Measurements from ENCODE around the gene COL4A2.
"Not testable (repeated sequence)": the region's sequence is repeated elsewhere in the genome, so short reads cannot be mapped to it uniquely, and the experiment has no call there.

COL4A2 gene

DNA sequence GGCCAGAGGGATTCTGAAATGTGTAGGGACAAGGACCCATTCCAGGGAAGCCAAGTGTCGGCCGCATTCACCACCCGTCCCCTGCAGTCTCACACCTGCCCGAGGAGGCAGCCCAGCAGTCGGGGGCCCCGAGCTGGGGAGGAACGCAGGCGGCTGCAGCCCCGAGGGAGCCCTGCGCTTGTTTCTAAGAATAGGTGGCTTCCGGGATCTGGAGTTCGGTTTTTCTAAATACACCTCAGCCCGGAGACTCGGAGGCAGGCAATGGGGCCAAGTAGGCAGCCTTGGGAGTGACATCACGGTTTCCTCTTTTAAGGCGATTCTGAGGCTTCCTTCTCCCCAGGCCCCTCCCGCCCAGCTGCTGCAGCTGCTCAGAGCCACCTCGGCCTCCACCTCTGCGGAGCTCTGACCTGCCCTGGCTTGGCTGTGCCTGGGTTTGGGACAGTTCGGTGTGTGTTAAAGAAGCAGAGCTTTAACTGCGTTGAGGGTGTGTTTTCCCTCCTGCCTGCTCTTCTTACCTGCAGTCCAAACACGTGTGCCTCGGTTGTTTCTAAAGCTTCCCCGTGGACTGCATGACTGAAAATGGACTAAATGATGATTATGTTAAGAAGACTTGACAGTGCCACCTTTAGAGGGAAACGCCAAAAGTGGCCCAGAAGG is 80.5 kb downstream of the COL4A2 start:
- DNase-seq: peak; percentile 38

DNA sequence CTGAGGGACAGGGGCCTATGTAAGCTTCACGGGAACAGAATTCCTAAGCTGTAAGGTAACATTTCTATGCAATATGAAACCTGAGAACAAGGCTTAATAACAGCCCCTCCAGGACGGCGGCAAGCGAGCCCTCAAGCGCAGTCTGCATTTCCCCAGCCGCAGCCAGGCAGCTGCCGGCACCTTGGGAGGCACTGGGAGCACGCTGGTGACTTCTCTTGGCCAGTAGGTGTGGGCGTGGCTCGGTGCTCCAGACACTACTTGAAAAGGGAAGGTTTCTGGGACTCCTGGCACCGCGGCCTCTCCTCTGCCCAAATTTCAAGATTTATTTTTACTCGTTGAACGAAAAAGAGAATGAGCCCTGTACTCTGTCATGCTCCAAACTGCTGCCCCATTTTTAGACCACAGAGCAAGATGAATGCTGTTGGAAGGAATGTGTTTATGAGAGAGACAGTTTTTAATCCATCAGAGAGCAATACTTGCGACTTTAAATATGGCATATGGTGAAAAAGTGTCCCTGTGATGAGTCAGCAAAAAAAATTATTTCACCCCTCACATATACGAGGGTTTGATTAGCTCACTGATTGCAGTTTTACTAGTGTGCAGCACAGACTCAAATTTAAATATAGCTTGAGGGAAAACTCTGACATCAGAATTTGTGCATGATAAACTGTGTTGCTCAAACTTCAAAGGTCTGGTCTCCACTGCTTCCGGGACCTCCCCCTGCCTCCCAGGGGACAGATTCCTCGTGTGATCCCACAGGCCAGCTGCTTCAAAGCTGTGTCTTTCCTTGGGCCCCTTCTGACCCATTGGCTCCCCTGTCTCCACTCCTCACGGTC is 81.2 kb downstream of the COL4A2 start:
- DNase-seq: no peak

DNA sequence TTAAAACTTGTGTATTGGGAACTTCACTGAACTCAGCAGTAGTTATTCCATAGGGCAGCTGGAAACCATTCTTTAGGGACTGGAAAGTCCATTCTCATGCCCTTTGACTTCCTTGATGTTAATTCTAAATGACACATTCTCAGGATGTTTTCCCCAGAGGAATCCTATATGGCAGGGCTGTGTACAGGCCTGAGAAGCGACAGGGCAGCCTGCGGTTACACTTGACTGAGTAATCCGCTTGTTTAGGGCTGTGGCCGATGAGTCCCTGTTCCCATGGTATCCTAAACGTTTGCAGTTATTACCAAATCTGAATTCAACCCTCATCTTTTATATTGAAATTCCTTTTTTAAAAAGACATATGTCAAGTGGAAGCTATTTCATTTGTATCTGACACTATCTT is 83.5 kb downstream of the COL4A2 start:
- no peak for DNase-seq

DNA sequence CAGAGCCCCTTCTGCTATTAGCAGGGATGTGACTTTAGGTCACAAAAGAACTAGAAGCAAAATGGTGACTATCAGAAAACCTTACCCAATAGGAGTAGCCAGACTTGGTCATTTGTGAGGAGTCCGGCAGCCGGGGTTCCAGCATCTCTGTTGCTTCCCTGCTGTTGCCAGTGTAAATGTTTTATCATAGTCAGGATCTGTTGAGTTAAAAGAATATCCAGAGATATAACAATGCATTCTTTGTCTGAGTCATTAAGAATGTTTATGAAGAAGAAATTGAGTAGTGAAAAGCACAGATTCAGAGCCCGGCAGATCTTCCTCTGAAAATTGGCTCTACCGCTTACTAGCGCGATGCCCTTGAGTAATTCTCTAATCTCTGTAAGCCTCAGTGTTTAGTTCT is 84.2 kb downstream of the COL4A2 start:
- no peak for DNase-seq

DNA sequence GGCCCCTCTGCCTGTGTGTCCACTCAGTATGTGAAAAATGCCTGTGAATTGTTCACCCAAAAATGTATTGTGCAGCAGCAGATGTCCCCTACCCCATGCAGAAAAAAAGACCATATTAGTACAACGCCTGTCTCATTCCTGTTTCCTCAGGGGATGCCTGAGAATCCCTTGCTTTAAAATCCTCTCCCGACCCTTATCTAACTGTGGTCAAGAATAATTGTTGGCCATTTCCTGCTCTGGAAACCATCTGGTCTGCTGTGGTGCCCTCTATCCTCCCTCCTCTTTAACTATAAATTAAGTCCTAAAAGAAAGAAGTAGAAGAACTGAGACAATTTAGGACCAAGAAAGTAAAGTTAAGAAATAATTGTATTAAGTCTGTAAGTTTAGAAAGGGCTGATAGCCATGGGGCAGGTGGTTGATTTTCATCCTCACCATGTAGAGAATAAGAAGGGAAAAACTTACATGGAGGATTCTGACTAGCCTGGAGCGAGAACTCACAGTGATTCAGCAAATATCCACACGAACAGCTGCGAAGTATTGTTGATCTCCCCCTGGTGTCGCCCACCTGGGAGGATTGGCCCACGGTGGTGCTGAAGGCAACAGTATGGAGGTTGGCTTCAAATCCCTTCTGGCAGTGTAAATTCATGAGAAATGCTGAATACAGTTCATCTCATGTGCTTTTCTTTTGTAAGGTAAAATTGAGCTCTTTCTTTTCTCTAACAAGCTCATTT is 85.6 kb downstream of the COL4A2 start:
- DNase-seq: no peak

DNA sequence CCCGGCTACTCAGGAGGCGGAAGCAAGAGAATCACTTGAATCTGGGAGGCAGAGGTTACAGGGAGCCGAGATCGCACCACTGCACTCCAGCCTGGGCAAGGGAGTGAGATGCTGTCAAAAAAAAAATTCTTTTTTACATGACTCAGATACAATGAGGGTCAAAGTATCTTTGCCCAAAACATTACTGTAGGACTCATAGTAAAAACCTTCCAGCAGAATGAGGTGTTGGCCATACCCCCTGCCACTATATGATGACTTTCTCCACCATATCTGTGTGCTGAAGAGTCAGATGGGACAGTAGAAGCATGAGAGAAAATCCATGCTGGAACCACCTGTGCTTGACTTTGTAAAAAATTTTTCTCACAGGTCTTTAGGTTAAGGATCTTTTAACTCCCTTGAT is 86.7 kb downstream of the COL4A2 start:
- DNase-seq: no peak

DNA sequence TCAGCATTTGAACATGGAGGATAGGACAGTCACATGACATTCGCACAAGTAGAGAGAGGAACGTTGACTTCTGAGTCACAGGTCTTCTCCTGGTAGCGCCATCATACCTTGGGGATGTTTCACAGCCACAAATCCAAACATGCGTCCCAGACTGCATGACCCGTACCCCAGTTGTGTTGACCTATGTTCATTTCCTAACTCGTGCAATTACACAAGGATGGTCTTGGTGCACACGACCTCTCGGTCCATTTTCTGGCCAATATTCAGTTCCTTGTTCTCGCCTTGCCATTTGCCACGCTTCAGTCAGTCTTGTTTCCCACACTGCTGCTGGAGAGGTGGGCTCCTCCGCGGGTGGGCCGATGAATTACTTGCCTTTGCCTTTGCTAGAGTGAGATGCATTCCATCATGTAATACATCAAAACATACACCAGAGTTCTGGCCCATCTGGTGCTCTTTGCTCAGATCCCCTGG is 87.3 kb downstream of the COL4A2 start:
- DNase-seq: no peak

DNA sequence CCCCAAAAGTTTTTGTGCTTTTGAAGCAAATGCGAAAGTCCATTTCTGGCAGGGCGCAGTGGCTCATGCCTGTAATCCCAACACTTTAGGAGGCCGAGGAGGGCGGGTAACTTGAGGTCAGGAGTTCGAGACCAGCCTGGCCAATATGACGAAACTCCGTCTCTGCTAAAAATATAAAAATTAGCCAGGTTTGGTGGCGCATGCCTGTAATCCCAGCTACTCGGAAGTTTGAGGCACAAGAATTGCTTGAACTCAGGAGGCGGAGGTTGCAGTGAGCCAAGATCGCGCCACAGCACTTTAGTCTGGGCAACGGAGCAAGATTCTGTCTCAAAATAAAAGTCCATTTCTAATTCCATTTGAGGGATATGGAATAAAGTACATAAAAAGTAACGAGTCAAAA is 88.5 kb downstream of the COL4A2 start:
- not testable (repeated sequence) for DNase-seq

DNA sequence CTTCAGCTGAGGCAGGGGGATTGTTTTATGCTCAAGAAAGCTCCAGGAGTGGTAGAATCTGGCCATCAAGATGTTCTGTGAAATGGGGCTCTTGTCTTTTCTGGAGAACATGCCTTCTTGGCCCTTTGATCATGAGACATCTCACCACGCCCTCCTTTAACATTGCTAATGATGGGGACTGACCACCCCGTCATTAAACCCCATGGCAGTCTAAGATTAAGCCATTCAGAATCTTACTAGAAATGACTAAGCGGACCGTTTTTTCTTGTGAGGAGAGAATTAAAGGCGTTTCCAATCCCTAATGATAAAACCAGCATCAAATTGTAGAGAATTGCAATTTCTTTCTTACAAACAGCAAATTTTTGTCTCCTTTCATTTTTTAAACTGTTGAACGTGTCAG is 89.4 kb downstream of the COL4A2 start:
- DNase-seq: no peak

DNA sequence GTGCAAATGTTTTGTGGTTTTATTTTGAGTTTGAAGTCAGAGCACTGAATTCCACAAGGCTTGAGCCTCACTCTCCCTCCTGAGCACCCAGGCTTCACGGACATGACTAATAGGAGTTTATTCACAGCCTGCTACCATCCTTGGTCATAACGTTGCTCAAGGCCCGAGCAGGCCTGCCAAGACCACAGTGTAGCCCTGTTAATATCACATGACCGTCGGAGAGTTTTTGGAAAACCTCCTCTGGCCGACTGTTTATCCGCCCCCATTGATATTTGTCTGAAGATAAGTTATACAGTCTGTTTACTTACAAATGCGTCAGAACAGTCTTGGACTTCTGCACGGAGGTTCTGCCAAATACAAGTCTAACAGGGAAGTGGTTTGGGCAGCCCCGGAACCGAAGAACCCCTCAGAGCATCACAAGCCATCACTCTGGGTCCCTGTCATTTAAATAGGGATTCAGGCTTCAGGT is 89.9 kb downstream of the COL4A2 start:
- DNase-seq: no peak

DNA sequence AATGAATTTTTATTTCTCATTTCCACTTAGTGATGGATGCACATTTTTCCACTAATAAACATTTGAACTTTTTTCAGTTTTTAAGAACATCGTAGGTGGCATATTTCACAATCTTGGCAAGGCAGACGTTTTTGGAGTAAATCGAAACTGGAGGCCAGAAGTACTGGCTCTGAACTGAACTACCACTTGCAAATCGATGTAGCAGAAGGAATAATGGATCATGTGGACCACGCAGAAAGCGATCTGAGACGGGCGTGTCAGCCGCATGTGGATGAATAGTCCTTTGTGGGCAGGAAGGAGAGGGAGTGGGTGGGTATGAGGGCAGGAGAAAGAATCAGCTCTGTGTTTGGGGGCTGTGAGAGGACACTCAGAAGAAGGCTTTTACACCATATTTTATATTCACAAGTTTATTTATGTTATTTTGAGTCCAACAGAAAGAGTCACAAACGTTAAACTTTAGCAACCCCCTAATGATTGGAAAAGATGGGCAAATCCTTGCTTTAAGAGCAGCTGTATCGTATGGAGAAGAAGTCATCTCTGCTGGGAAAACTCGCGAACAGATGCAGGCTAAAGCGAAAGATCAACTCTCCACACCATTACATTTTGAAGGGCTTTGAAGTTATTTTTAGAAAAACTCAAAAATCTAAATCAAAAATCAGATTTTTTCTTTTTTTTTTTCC is 90.5 kb downstream of the COL4A2 start:
- no peak for DNase-seq

DNA sequence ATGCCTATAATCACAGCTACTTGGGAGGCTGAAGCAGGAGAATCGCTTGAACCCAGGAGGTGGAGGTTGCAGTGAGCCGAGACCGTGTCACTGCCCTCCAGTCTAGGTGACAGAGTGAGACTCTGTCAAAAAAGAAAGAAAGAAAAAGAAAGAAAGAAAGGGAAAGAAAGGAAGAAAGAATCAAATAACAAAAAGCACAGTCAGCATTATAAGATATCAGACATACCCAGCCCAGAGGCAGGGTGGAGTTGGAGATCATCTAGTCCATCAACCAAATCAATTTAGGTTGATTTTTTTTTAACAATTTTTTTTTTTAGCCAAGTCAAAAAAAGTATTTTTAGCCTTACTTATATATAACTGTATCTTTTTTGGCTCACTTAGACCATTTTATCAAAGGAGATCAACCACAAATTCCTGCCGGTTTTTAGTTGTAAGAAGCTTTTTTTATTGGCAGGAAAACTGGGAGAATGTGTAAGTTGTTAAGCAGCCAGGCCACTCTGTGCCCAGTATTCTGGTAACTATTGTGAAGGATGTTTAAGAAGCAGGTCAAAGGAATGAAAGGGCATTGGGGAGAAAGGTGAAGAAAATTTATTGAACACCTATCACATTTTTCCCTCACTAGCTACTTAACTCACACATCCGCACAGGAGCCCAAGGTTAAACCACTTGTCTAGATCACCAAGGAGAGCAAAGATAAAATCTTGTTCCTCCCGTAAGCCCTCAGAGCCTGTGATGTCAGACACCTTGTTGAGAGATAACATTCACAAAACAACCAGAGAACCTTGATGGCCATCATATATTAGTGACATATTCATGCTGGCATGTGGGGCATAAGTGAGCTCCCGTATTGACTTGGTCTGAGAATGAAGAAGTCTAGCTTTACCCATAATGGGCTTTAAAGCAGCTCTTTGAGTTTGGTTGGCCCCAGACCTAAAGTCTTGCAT is 91.8 kb downstream of the COL4A2 start:
- no peak for DNase-seq

DNA sequence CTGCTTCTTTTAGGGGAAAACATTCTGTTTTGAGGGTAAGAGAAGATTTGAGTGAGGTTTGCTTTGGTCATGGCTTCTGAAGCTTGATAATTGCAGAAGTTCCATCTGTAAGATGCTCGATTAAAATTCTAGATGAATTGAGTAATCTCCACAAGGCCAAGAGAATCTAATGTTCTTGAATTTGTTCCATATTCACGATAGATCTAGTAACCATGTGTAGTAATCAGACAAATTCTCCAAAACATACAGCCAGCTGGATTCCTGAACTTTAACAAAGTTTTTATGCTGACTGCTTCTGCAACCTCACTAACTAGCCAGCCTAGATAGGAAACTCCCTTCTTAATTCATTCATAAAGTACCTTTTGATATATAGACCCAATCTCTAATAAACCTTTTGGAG is 92.7 kb downstream of the COL4A2 start:
- no peak for DNase-seq

DNA sequence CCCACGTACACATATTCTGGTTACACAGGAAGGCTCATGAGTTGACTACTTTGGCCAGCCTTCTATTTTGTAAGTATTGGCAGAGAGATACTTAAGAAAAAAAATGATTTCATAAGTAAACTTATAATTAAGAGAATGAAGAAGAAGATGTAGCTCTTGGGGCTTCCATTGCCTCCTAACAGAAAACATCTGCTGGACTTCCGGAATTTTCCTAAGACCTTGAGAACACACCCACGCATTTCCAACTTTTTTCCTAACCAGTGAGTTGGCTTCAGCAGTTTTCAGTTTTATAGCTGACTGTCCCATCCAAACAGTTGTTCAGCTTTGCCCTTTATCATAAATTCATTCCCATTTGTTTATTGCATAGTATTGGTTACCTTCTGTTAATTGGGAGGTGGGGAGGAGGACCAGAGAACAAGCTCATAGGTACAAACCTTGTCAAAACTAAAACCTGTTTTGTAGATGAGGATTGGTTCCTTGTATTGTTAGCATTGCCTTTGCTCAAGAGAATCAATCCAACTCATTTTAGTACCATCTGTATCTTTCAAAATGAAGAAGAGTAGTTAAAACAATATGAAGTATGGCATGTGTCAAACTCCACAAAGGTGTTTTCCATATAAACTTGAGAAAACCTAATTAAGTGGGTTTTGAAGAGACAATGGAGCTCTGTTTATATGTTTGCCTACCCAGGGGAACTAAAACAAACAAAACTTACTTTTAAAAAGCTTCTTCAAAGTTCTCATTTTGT is 93.9 kb downstream of the COL4A2 start:
- DNase-seq: no peak

DNA sequence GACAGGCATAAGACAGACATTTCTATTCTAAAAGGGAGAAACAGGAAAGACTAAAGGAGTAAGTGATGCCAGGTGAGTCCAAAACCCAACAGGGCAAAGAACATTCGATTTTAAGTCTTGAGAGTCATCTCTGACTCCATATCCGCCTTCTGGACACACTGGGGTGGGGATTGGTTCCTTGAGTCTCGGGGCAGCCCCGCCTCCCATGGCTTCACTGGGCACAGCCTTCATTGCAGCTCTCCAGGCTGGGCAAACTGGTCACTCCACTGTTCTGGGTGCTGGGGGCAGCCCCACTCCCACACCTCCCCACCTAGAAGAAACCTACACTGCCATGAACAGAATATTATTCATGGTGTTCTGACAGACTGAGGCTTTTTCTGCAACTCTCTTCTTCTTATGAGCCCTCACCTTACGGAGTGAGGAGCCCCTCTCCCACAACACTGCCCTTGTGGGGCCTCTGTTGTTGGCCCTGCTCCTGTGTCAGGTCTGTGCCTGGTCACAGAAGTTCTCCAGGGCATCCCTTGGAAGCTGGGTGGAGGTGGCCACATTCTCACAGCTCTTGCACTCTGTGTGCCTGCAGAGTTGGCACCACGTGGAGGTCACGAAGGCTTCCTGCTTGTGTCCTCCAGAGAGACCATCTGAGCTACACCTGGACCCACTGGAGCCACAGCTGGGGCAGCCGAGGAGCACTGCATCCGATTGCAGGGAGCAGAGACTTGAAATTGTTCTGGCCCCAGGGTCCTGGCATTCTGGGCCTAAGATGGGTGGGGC is 95.4 kb downstream of the COL4A2 start:
- no peak for DNase-seq

DNA sequence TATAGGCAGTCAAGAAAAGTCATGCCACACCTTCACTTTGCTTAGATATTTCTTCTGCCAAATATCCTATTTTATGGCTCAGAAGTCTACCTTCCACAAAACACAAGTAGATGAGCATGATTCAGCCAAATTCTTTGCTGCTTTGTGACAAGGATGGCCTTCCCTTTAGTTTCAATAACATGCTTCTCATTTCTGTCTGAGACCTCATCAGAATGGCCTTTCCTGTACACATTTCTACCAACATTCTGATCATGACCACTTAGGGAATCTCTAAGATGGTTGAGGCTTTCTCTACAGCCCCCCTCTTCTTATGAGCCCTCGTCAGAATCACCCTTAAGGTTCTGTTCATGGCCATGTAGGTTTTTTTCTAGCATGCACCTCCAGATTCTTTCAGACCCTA is 96.2 kb downstream of the COL4A2 start:
- no peak for DNase-seq

DNA sequence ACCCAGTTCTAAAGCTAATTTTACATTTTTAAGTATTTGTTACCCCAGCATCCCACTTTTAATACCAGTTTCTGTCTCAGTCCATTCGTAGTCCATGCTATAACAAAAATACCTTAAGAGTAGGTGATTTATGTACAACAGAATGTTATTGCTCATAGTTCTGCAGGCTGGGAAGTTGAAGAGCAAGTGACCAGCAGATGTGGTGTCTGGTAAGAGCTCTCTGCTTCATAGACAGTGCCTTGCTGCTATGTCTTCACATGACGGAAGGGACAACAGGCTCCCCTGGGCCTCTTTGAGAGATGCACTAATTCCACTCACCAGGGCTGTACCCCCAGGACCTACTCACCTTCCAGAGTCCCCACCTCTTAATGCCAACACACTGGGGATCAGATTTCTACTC is 96.6 kb downstream of the COL4A2 start:
- no peak for DNase-seq

DNA sequence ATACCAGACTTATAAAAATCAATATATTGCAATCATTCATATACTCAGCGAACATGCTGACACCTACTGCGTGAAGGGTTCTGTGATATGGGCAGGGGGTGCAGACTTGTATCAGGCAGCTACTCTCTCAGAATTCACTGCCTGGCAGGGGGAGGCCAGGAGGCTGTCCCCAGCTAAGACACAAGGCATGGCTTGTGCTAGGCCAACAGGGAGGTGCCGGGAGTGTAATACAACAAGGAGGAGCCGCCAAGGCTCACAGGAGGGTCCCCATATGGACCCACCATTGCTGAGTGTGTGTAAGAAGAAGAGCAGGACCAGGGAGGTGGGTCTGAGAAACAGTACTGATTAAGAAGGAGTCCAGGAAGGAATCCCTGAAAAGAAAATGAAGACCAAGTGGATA is 97.2 kb downstream of the COL4A2 start:
- DNase-seq: no peak

DNA sequence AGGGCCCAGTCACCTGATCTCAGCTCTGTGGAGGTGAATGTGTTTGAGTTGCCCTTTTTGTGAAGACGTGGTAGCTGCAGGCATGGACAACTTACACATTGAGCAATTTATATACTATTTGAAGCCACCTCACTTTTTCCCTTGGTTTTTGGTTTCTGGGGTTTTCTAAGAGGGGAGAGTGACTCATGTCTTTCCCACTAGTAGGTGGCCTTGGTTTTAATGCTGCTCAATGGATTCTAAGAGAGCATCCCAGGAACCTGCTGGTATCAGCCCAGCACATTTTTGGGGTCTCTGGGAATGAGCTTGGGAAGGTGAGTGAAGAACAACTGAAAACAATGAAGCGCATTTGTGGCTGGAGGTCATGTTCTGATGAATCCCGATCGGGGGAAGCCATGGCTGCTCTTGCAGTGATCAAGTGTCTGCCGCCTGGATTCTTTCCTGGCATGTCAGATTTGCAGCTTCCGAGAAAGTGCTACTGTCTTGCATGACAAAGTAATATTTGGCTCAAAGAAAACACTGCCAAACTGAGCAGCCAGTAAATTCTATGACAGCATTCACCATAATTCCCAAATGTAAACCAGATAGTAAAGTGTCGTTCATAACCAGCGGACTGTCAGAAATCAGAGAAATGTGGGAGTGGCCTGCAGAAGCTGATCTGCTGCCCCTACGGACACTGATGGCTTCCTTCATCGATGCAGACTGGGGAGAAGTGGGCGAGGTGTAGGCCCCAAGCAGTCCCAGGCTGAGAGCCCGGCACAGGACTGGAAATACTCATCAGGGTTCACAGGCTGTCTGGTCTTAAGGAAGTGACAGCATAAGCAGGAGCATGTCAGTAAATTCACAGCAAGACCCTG is 98.7 kb downstream of the COL4A2 start:
- DNase-seq: no peak
